ENCODE measurements around the gene PRKD2. TPM values are rescaled to one million over a fixed set of nuclear protein-coding genes. Genes with fewer than 3 reads are reported as not detected.

PRKD2 gene
- total and polyA plus RNA-seq, 2 of the 8 experiments (the other 6 are each of a cell fraction or from before 2014, with no cell fraction given): 24.4 to 63.8 TPM

DNA sequence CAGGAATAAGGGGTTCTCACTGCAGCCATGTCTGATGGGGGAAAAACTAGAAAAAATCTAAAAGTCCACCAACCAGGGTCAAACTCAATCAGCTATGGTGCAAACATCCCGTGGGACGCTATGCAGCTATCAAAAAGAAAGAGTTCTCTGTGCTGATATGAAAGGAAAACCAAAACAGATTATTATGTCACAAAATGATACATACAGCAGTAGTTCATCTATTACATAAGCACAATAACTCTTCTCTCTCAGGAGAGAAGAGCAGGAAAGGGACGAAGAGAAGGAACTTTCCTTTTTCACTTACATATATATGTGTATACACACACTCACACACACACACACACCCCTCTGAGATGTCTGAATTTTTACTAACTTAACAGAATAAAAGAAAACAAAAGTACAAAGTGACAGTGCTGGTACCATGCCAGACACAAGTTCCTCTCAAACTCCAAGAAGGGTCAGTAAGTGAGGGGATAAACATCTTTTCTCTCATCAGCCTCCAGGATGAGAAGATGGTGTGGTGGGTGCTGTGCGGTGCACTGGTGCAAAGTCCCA lies 26.1 kb upstream of the PRKD2 start:
- POLR2A ChIA-PET (ENCODE audit: partially characterized antibody): interaction anchor here (1.7 to 4.2 kb wide), 5 partner anchors 13 to 45 kb away, joined by 6 to 26 read pairs (median 7); partner anchors contain the start of gene SLC1A5
- peaks cover 48 to 52% of the 10 kb centered on the region in 2 experiments for H4K20me1 ChIP-seq (replicated peaks in 1 of 2; ENCODE audit: control insufficient read depth in 1 of 2, insufficient read depth in 2 of 2, low read length in 2 of 2)

More for the DNA sequence above, 26.1 kb upstream of the PRKD2 start:
- Histone ChIP-seq H3K36me3 (ENCODE audit: control insufficient read depth in 2 of 4, insufficient read depth in 4 of 4, low read length in 3 of 4) (peaks cover under 1 to 8% (median 5%) of the 10 kb centered on the region in 4 experiments; a peak in 6 of 8 replicates), H3K9me3 (ENCODE audit: insufficient read depth in 2 of 2, low read depth in 1 of 2, low read length in 1 of 2) (no peaks in the 10 kb centered on the region), H2AK5ac (ENCODE audit: low read depth, low read length) (no peak overlapping the region), H3K23ac (ENCODE audit: insufficient read length) (no peak overlapping the region), H3K4me3 (ENCODE audit: extremely low read depth in 1 of 4, insufficient read depth in 2 of 4, low read depth in 3 of 4, low read length in 4 of 4) (no peak overlapping the region), H4K91ac (replicated peaks; ENCODE audit: insufficient read length, low read length) (no peak overlapping the region), H3K9ac (replicated peaks in 1 of 4; ENCODE audit: extremely low read depth in 1 of 4, low read depth in 3 of 4, low read length in 3 of 4) (no peak overlapping the region), H2BK12ac (ENCODE audit: low read depth, low read length) (no peak overlapping the region), H3K56ac (replicated peaks; ENCODE audit: insufficient read length, low read depth, low read length) (no peak overlapping the region), H2AFZ (ENCODE audit: low read length) (no peak overlapping the region), H3K79me2 (ENCODE audit: control insufficient read depth in 1 of 2, insufficient read depth in 2 of 2, low read length in 2 of 2) (peaks cover 46 to 78% of the 10 kb centered on the region in 2 experiments), H3K18ac (ENCODE audit: extremely low read depth, low read length) (no peak overlapping the region), H2BK5ac (ENCODE audit: low read depth, low read length) (no peak overlapping the region), H3K79me1 (ENCODE audit: low read depth, low read length) (peaks cover 22% of the 10 kb centered on the region), H3K4me1 (replicated peaks in 1 of 4; ENCODE audit: control insufficient read depth in 3 of 4, insufficient read depth in 4 of 4, low read length in 3 of 4) (peaks cover 0 to 14% (median 4%) of the 10 kb centered on the region in 4 experiments; a peak in 6 of 7 replicates), H2BK15ac (ENCODE audit: low read length) (no peak overlapping the region), H3K4ac (replicated peaks; ENCODE audit: insufficient read length, low read depth, low read length) (no peak overlapping the region), H3K27me3 (replicated peaks in 1 of 4; ENCODE audit: control insufficient read depth in 3 of 4, extremely low read depth in 1 of 4, insufficient read depth in 3 of 4, low read length in 3 of 4) (no peaks in the 10 kb centered on the region), H2BK20ac (ENCODE audit: low read length) (no peak overlapping the region), H3K4me2 (ENCODE audit: insufficient read depth in 1 of 2, low read depth in 2 of 2, low read length in 2 of 2) (no peak overlapping the region), H3K27ac (ENCODE audit: low read depth, low read length) (no peak overlapping the region), H3K23me2 (ENCODE audit: low read depth, low read length) (peaks cover 11% of the 10 kb centered on the region), H4K8ac (ENCODE audit: extremely low read depth, insufficient read depth, low read length) (no peak overlapping the region), H4K5ac (ENCODE audit: insufficient read length, low read depth, low read length) (no peak overlapping the region), H2BK120ac (replicated peaks; ENCODE audit: low read depth, low read length) (no peak overlapping the region), H3K14ac (ENCODE audit: insufficient read length) (no peak overlapping the region)
- TF ChIP-seq SP1 (IDR thresholded peaks at IDR 0.05; ENCODE audit: low read depth, low read length): no peak
- TF ChIP-seq JUN (IDR thresholded peaks at IDR 0.05; ENCODE audit: low read depth, low read length): no peak
- TF ChIP-seq HDAC6 (IDR thresholded peaks at IDR 0.05; ENCODE audit: low read depth, low read length): no peak
- no peak for TF ChIP-seq SIN3A (conservative IDR thresholded peaks at IDR 0.05 in 1 of 2, IDR thresholded peaks at IDR 0.05 in 1 of 2; ENCODE audit: low read depth in 1 of 2, low read length in 2 of 2)
- TF ChIP-seq CBX5 (IDR thresholded peaks at IDR 0.05; ENCODE audit: low read depth, low read length): no peak
- TF ChIP-seq KDM1A (IDR thresholded peaks at IDR 0.05; ENCODE audit: borderline replicate concordance, low read length): no peak
- no peak for TF ChIP-seq TBP (IDR thresholded peaks at IDR 0.05; ENCODE audit: low read depth, low read length)
- no peak for TF ChIP-seq NRF1 (IDR thresholded peaks at IDR 0.05; ENCODE audit: low read depth, low read length)
- CTCF ChIA-PET (ENCODE audit: partially characterized antibody): interaction anchor here (0.7 to 4.6 kb wide), 9 partner anchors 8 to 129 kb away, joined by 3 to 48 read pairs (median 8); no protein-coding TSS in a partner anchor
- WGBS, 2 experiments (ENCODE audit: extremely low coverage in 1 of 2, insufficient coverage in 1 of 2, insufficient read length in 1 of 2, insufficient replicate concordance in 2 of 2, low coverage in 1 of 2, low lambda C conversion rate in 2 of 2, missing lambda C conversion rate in 1 of 2): 80% methylated on average over 4 of the region's 4 CpGs; no CpG with 5 or more reads in 1 of the 2 experiments
- DNase-seq (ENCODE audit: low read depth in 1 of 2, low spot score in 2 of 2) (no peak), FAIRE-seq (no peak)

Measured in H1 (cell line).